Stimulated activated naive CD8-positive, alpha-beta T cell treated with anti-CD3 and anti-CD28 coated beads, Interleukin-15, Interleukin-2, amounts not matched to agents 100 ng/mL and 50 ng/mL, for 24 hours (primary cell): Measurements from ENCODE around the gene HBP1.
A peak's percentile ranks its signal among the peaks of the same experiment; 100 is the strongest.

ENCODE experiments used
- H3K27ac Mint-ChIP-seq: one replicate; pipeline ENCODE4 v1.8.0; 2021; ENCODE audit warnings: mild to moderate bottlenecking, mixed read lengths
- H3K27me3 Mint-ChIP-seq: one replicate; pipeline ENCODE4 v1.8.0; 2021; ENCODE audit warnings: mixed read lengths
- H3K36me3 Mint-ChIP-seq: one replicate; pipeline ENCODE4 v1.8.0; 2021; ENCODE audit warnings: low read depth, mixed read lengths
- H3K4me1 Mint-ChIP-seq: one replicate; pipeline ENCODE4 v1.8.0; 2021; ENCODE audit warnings: low read depth, mixed read lengths
- H3K4me3 Mint-ChIP-seq: one replicate; pipeline ENCODE4 v1.8.0; 2021; ENCODE audit warnings: mild to moderate bottlenecking, mixed read lengths
- H3K9me3 Mint-ChIP-seq: one replicate; pipeline ENCODE4 v1.8.0; 2021; ENCODE audit warnings: mixed read lengths

The HBP1 gene

DNA sequence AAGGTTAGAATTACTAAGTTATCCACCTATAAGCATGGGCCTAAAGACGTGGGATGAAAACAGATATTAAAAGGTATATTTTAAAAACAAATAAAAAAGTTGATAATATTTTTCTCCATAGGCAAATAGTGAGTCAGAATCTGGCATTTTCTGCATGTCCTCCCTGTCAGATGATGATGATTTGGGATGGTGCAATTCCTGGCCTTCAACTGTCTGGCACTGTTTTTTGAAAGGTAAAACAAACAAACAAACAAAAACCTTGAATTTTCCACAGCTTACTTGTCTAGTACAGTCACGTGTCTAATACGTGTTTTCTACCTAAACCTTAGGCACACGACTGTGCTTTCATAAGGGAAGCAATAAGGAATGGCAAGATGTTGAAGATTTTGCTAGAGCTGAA, 17.4 kb downstream of the HBP1 start:
- Mint-ChIP-seq H3K4me1 (peaks cover 10% of the 10 kb centered on the region), H3K27ac (no peak overlapping the region), H3K27me3 (no peaks in the 10 kb centered on the region), H3K4me3 (no peak overlapping the region), H3K9me3 (no peaks in the 10 kb centered on the region), H3K36me3 (peaks cover 49% of the 10 kb centered on the region)

DNA sequence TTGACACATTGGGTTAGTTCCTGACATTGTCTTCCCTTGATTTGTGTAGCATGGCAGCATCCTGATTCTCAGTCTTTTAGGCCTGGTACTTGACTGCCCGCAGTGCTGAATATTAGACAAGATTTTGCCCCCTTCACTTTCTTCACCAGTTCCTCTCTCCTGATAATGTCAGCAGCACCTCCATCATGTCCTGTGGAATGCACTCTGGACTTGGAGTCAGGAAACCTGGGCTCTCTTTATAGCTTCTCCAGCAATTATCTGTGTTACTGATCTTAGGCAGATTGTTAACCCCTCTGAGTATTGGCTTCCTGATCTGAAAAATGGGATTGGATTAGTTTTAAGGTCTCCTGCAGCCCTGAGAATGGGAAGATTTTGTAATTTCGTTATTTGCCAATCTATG, 19.0 kb downstream of the HBP1 start:
- H3K27me3 Mint-ChIP-seq: no peaks in the 10 kb centered on the region
- H3K36me3 Mint-ChIP-seq: peaks cover 52% of the 10 kb centered on the region
- H3K9me3 Mint-ChIP-seq: no peaks in the 10 kb centered on the region
- peak overlapping the region; percentile 53 for H3K27ac Mint-ChIP-seq
- H3K4me3 Mint-ChIP-seq: no peak overlapping the region
- peaks cover 3% of the 10 kb centered on the region for H3K4me1 Mint-ChIP-seq

DNA sequence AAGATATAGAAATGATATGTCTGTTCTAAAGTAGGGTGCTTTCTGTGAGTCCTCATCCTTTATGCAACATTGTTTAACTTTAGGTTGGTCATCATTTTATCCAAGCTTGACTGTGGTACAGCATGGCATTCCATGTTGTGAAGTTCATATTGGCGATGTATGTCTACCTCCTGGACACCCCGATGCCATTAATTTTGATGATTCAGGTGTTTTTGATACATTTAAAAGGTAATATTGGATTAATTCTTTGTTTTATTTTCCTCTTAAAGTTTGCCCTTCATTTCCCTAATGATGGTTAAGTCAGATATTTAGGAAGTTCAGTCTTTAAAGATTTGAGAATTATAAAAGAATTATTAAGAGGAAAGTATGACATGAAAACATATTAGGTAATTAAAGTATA, 21.3 kb downstream of the HBP1 start:
- H3K9me3 Mint-ChIP-seq: no peaks in the 10 kb centered on the region
- peaks cover 46% of the 10 kb centered on the region for H3K36me3 Mint-ChIP-seq
- no peak overlapping the region for H3K27ac Mint-ChIP-seq
- H3K27me3 Mint-ChIP-seq: no peaks in the 10 kb centered on the region
- no peak overlapping the region for H3K4me3 Mint-ChIP-seq
- no peaks in the 10 kb centered on the region for H3K4me1 Mint-ChIP-seq

DNA sequence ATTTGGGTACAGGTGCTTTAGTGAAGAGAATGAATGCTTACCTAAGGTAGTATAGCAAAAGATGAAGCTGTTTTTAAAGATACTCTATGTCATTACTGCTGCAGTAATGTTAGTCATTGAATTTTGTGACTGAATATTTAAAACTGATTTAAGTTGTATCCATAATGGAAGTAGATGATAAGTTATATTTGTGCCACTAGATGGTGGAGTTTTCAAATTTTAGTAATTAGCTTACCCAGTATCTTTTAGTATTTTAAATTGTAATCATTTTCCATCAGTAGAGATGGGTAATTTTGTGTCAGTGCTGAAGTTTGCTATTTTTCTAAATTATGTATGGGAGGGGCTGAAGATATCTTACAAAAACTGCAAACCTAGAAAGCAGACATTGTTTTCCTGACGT, 25.2 kb downstream of the HBP1 start:
- no peaks in the 10 kb centered on the region for H3K4me1 Mint-ChIP-seq
- H3K27me3 Mint-ChIP-seq: no peaks in the 10 kb centered on the region
- H3K9me3 Mint-ChIP-seq: no peaks in the 10 kb centered on the region
- peak overlapping the region; percentile 17 for H3K27ac Mint-ChIP-seq
- no peak overlapping the region for H3K4me3 Mint-ChIP-seq
- H3K36me3 Mint-ChIP-seq: peaks cover 34% of the 10 kb centered on the region

DNA sequence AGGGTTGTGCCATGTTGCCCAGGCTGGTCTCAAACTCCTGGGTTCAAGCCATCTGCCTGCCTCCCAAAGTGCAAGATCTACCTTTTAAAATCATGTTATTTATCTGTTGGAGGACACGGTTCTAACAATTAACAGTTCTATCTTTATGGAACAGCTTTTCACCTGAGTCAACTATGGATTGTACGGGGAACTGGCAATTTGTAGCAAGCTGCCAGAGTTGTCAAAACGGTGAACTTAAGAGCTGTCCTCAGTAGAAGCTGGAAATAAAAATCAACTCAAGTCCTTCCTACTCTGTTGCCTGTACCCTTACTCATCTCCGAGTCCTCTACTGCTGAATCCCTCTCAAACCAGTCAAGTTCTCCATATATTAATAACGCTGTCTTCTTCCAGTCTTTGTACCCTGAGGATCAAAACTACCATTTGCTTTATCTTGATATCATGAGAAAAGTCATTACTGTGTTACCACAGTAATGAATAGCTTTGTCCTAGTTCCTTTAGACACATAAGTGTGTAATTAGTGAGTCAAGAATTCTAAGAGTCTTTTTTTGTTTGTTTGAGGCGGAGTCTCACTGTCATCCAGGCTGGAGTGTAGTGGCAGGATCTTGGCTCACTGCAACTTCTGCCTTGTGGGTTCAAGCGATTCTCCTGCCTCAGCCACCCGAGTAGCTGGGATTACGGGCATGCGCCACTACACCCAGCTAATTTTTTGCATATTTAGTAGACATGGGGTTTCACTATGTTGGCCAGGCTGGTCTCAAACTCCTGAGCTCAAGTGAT, 28.2 kb downstream of the HBP1 start:
- H3K4me3 Mint-ChIP-seq: no peak overlapping the region
- H3K27ac Mint-ChIP-seq: no peak overlapping the region
- no peaks in the 10 kb centered on the region for H3K27me3 Mint-ChIP-seq
- no peaks in the 10 kb centered on the region for H3K4me1 Mint-ChIP-seq
- peaks cover 42% of the 10 kb centered on the region for H3K36me3 Mint-ChIP-seq
- no peaks in the 10 kb centered on the region for H3K9me3 Mint-ChIP-seq

DNA sequence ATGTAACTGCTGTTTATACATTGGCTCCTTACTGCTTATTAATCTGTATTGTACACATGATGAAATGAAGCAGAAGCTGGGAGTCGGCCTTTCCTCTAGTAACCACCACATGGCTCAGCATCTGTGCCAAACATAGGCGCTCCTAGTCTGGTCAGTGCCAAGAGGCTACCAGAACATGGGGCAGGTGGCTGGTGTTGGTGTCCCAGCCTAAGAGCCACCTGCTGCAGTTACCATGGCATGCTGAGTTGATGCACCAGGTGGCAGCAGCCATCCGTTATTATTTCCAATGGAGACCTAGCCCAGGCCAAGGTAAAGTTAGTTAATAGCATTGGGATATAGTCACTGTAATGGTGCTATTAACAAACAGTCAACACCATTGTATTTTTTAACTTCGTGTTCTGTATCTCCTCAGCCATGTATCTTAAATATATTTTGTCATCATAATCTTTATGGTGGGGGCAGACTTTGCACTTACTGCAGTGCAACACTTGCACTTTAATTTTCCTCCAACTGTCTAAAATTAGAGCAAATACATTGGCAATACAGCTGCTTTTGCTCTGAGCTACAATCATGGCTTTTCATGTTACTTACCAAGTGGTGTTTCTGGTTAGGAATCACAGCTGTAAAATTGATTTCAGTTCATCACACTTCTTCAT, 33.1 kb downstream of the HBP1 start:
- Mint-ChIP-seq H3K4me3 (no peak overlapping the region), H3K4me1 (no peaks in the 10 kb centered on the region), H3K27me3 (no peaks in the 10 kb centered on the region), H3K9me3 (no peaks in the 10 kb centered on the region), H3K27ac (no peak overlapping the region), H3K36me3 (peaks cover 55% of the 10 kb centered on the region)

DNA sequence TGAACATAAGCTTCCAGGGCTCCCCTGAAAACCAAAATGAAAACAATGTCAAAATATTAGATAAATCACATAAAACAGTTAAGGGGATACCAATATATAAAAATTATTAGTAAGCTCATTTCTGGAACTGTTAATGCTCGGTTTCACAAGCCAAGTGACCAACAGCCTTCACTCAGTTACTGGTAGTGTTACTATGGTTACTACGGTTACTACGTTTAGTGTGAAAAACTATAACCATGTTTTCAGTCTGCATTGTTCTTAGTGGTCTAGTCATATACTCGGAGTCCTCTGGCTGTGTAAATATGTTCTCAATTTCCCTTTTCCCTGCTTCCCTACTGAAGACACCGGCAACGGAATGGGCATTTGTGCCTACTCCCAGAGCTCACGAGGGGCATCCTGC, 34.8 kb downstream of the HBP1 start:
- peak overlapping the region; percentile 5 for H3K27ac Mint-ChIP-seq

DNA sequence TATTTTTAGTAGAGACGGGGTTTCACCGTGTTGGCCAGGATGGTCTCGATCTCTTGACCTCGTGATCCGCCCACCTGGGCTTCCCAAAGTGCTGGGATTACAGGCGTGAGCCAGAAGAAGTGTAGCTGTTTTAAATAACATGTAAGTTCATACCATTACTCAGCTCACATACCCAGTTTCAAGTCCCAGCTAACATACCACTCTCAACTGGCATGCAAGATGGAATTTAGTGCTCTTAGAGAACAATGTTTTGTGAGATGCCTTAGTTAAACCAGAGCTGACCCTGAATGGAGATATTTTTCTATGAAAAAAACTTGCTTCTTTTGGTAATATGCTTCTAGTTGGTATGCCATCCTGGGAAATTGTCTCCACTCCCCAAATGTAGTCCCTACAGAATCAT, 37.3 kb downstream of the HBP1 start:
- Mint-ChIP-seq H3K4me3 (no peak overlapping the region), H3K27me3 (no peaks in the 10 kb centered on the region), H3K36me3 (peaks cover 59% of the 10 kb centered on the region)

More for the DNA sequence above, 34.8 kb downstream of the HBP1 start:
- Mint-ChIP-seq H3K4me3 (no peak overlapping the region), H3K27me3 (no peaks in the 10 kb centered on the region), H3K4me1 (no peaks in the 10 kb centered on the region), H3K36me3 (peaks cover 60% of the 10 kb centered on the region), H3K9me3 (no peaks in the 10 kb centered on the region)

DNA sequence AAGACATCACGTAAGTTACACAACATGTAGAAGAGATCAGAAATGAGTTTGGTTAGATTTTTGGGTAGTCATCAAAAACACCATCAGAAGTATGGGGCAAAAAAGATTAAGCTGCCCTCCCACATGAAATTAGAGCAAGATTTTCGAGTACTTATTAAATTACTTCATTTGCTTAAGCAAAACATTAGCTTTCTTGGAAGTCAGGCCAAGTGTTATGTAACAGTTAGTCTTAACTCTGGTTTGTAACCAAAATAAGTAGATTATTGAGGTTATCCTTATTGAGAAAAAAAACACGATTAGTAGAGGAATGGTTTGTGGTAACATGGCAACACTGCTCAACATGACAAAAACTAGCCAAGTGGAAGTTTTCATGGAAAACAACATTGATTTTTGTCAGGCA, 37.9 kb downstream of the HBP1 start:
- Mint-ChIP-seq H3K4me3 (no peak overlapping the region), H3K27me3 (no peaks in the 10 kb centered on the region), H3K27ac (peak overlapping the region; percentile 11), H3K4me1 (no peaks in the 10 kb centered on the region), H3K36me3 (peaks cover 59% of the 10 kb centered on the region), H3K9me3 (no peaks in the 10 kb centered on the region)

More for the DNA sequence above, 37.3 kb downstream of the HBP1 start:
- Mint-ChIP-seq H3K9me3 (no peaks in the 10 kb centered on the region), H3K27ac (no peak overlapping the region), H3K4me1 (no peaks in the 10 kb centered on the region)

DNA sequence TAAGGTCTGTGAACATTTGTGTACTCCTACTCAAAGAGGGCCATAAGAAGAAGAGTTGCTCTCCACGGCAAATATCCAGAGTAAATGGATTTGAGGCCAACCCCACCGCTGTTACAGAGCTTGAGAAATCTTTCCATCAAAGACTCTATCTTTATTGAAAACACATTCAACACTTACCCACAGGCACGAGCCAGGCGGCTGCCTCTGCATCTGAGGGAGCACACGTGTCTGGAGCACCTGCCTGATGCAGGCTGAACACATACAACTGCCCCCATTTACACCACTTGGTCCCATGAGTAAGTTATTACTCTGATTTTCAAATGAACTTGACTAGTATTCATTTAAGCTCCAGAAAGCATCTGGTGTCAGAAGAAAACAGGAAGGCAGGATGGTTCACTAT, 38.7 kb downstream of the HBP1 start:
- peaks cover 53% of the 10 kb centered on the region for H3K36me3 Mint-ChIP-seq
- no peaks in the 10 kb centered on the region for H3K4me1 Mint-ChIP-seq
- H3K27ac Mint-ChIP-seq: no peak overlapping the region
- no peaks in the 10 kb centered on the region for H3K9me3 Mint-ChIP-seq
- no peaks in the 10 kb centered on the region for H3K27me3 Mint-ChIP-seq
- no peak overlapping the region for H3K4me3 Mint-ChIP-seq

DNA sequence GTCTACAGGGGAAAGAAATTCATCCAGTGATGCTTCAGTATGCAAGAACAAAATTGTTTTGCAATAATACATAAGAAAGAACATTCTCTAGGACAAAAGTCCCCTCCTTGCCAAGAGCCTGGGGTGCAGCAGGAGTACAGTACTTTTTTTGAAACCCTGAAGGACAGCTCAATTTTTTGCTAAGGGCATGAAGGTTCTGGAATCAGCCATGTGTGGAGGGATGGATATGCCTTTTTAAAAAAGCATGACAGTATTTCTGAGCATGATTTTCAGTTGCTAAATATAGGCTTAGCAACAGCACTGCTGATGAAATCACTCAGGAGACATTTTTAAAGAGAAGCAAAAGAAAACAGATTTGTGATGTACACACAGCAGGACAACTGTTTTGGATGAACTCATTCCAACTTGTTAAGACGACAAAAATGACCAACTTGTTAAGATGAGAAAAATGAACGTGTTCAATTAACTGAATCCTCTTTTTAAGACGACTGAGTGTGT, 39.3 kb downstream of the HBP1 start:
- Mint-ChIP-seq H3K9me3 (no peaks in the 10 kb centered on the region), H3K4me1 (no peaks in the 10 kb centered on the region), H3K27me3 (no peaks in the 10 kb centered on the region), H3K4me3 (no peak overlapping the region), H3K36me3 (peaks cover 48% of the 10 kb centered on the region), H3K27ac (no peak overlapping the region)

DNA sequence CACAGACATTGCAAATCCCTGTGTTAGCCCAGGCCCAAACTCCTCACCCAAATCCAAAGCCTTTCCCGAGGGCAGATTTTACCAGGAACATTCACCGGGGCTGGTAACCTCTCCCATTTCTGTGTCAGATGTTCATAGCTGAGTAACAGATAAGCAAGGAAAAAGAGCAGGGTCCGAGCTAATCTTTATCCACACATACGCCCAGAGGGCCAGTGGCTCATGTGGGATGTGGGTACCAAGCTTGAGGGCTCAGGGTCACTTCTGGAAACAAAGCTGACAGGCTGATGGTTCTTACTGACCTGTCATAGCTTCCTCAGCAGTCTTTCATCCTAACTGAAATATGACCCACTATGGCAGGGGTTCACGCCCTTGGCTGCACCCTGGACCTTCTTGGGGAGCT, 39.8 kb downstream of the HBP1 start:
- Mint-ChIP-seq H3K4me1 (no peaks in the 10 kb centered on the region), H3K27me3 (no peaks in the 10 kb centered on the region), H3K4me3 (no peak overlapping the region), H3K36me3 (peaks cover 49% of the 10 kb centered on the region), H3K27ac (no peak overlapping the region), H3K9me3 (no peaks in the 10 kb centered on the region)

DNA sequence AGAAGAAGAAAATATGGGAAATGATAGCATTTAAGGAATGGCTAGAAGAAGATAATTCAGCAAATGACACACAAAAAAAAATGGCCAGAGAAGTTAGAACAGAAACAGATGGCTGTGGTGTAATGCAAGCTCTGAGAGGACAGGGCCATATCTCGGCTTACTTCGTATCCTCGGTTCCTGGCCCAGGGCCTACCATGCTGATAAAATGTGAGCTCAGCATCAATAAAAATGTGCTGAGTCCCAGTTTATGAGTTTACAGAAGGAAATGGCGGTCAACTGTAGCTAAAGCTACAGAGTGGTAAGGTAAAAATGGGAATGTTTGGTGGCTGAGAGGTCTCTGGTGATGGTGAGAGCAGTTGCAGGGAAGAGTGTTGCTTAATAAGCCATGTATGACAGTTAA, 40.8 kb downstream of the HBP1 start:
- Mint-ChIP-seq H3K9me3 (no peaks in the 10 kb centered on the region), H3K36me3 (peaks cover 54% of the 10 kb centered on the region), H3K27ac (no peak overlapping the region), H3K4me3 (no peak overlapping the region), H3K4me1 (no peaks in the 10 kb centered on the region), H3K27me3 (no peaks in the 10 kb centered on the region)

DNA sequence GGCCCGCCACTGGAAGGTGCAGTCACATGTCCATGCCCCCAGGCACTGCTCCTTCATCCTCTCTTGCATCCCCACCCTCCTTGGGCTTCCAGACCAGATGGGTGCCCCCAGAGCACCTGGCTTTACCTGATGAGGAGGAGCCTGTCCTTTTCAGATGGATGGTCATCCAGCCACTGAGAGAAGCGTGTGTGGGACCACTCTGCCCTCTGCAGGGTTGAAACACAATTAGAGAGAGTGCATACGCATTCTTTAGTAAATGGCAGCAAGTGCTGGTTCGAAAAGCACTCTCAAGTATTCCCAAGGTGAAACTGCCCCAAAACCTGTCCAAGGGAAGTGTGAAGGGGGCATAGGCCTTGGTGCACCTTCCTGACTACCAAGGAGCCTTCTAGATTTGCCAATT, 41.6 kb downstream of the HBP1 start:
- Mint-ChIP-seq H3K27me3 (no peaks in the 10 kb centered on the region), H3K9me3 (peaks cover 4% of the 10 kb centered on the region), H3K4me1 (peaks cover 3% of the 10 kb centered on the region), H3K27ac (no peak overlapping the region), H3K36me3 (peaks cover 55% of the 10 kb centered on the region), H3K4me3 (no peak overlapping the region)

DNA sequence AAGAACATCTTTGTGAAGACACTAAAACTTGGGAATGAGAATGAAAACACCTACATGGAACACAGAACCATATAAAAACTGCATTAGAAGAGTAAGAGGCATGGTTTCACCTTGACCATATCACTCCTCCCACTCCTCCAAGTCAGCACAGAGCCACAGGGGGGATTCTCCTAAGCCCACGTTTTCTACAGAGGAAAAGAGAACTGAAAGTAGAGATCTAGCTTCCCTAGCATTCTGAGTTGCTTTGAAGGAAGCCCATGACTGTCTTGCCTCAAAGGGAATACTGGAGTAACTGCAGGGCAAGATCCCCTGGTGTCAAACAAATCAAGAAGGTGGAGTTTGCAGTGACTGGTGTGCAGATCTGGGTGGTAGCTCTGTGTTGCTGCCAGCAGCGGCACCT, 43.9 kb downstream of the HBP1 start:
- H3K4me1 Mint-ChIP-seq: peaks cover 3% of the 10 kb centered on the region
- H3K36me3 Mint-ChIP-seq: peaks cover 53% of the 10 kb centered on the region
- no peak overlapping the region for H3K27ac Mint-ChIP-seq
- peaks cover 8% of the 10 kb centered on the region for H3K9me3 Mint-ChIP-seq
- H3K4me3 Mint-ChIP-seq: no peak overlapping the region
- no peaks in the 10 kb centered on the region for H3K27me3 Mint-ChIP-seq
